ENCODE data around the gene ZNF763.
"Not testable (repeated sequence)": the region's sequence is repeated elsewhere in the genome, so short reads cannot be mapped to it uniquely, and the experiment has no call there.

Gene ZNF763

GRCh38 chr19:11964858-11965645, at the start of gene ZNF763:
TSS of gene ZNF763 (plus strand) at chr19:11965040. CDS start at chr19:11965209, 169 bp downstream.
- DNase-seq, result peak; percentile 31

GRCh38 chr19:11921852-11922495, 42.9 kb upstream of the ZNF763 start:
- no peak for DNase-seq

- peak; percentile 48 for DNase-seq
Measured at GRCh38 chr19:11924886-11925650, 39.8 kb upstream of the ZNF763 start, which contains the start of gene ZNF700. TSS of gene ZNF700 (plus strand) at chr19:11925107. CDS start at chr19:11925211, 104 bp downstream.

GRCh38 chr19:11925651-11926187, 39.1 kb upstream of the ZNF763 start:
- not testable (repeated sequence) for DNase-seq

GRCh38 chr19:11927227-11927626, 37.6 kb upstream of the ZNF763 start:
- no peak for DNase-seq

- no peak for DNase-seq
Measured at GRCh38 chr19:11931051-11931450, 33.8 kb upstream of the ZNF763 start.

GRCh38 chr19:11931513-11931912, 33.3 kb upstream of the ZNF763 start:
- DNase-seq, result no peak

- not testable (repeated sequence) for DNase-seq
Measured at GRCh38 chr19:11935829-11936228, 29.0 kb upstream of the ZNF763 start.

GRCh38 chr19:11938383-11938782, 26.5 kb upstream of the ZNF763 start:
- not testable (repeated sequence) for DNase-seq

GRCh38 chr19:11941361-11941887, 23.4 kb upstream of the ZNF763 start:
- DNase-seq, result not testable (repeated sequence)

GRCh38 chr19:11942008-11942842, 22.6 kb upstream of the ZNF763 start:
- no peak for DNase-seq

- no peak for DNase-seq
Measured at GRCh38 chr19:11942843-11943108, 22.1 kb upstream of the ZNF763 start.

GRCh38 chr19:11944656-11945055, 20.2 kb upstream of the ZNF763 start:
- no peak for DNase-seq

GRCh38 chr19:11948646-11949045, 16.2 kb upstream of the ZNF763 start:
- no peak for DNase-seq

- DNase-seq, result no peak
Measured at GRCh38 chr19:11949201-11949600, 15.6 kb upstream of the ZNF763 start.

- DNase-seq, result not testable (repeated sequence)
Measured at GRCh38 chr19:11949614-11950080, 15.2 kb upstream of the ZNF763 start.

GRCh38 chr19:11950312-11950711, 14.5 kb upstream of the ZNF763 start:
- DNase-seq, result no peak

GRCh38 chr19:11963566-11964355, 1.1 kb upstream of the ZNF763 start:
- DNase-seq, result peak; percentile 24

GRCh38 chr19:11964496-11964857, 363 bp upstream of the ZNF763 start:
- DNase-seq, result no peak

- DNase-seq, result no peak
Measured at GRCh38 chr19:11970174-11970573, 5.3 kb downstream of the ZNF763 start.

- DNase-seq, result no peak
Measured at GRCh38 chr19:11971041-11971440, 6.2 kb downstream of the ZNF763 start.
